ENCODE measurements around the gene DTNA.

- TF ChIP-seq CTCF (IDR thresholded peaks at IDR 0.05) (no peak), POLR2A (IDR thresholded peaks at IDR 0.05) (no peak)
Observed at GRCh38 chr18:34702814-34703213, 7.3 kb upstream of the DTNA start.

All from vagina (tissue), 2 donors.